Sciatic nerve (tissue), 2 donors: ENCODE data around the gene KLHL29. TPM values are rescaled to one million over a fixed set of nuclear protein-coding genes. Genes with fewer than 3 reads are reported as not detected.
A peak's percentile ranks its signal among the peaks of the same experiment; 100 is the strongest.

Source experiments
- ATAC-seq: fragments of 200-7000 bp; cut with Tn5 transposase; one replicate; pipeline ENCODE4 v1.9.1; 2020; ENCODE audit warnings: mild to moderate bottlenecking, moderate library complexity
- DNase-seq: peaks from one replicate; pipeline ENCODE4 v3.0.0-alpha.2; 2020; ENCODE audit warnings: low spot score
- intact Hi-C: fragments of 100-400 bp; cut with DNase I; formaldehyde crosslinking; loops from one replicate; pipeline ENCODE4 v1.14.2; 2022
- total RNA-seq: library from RNA; stranded (reverse); fragmentation: NEBNext Ultra II Directional; extraction: Animal tissue kit (Norgen Biotek cat#: 25700); gene quantifications from one replicate; pipeline ENCODE4 v1.2.1, GENCODE V29; 2021
- donor health status: DM: no; HTN: no; CAD: no.
- donor health status: DM: no; HTN: no; CAD: no.

KLHL29 gene
- total RNA-seq, 1 donor from 2014 or later, result 31.7 TPM

- intact Hi-C loops, result no loop called here
- ATAC-seq (no peak), DNase-seq (no peak)
Measured at GRCh38 chr2:23531881-23532280, 146.9 kb downstream of the KLHL29 start.

DNA sequence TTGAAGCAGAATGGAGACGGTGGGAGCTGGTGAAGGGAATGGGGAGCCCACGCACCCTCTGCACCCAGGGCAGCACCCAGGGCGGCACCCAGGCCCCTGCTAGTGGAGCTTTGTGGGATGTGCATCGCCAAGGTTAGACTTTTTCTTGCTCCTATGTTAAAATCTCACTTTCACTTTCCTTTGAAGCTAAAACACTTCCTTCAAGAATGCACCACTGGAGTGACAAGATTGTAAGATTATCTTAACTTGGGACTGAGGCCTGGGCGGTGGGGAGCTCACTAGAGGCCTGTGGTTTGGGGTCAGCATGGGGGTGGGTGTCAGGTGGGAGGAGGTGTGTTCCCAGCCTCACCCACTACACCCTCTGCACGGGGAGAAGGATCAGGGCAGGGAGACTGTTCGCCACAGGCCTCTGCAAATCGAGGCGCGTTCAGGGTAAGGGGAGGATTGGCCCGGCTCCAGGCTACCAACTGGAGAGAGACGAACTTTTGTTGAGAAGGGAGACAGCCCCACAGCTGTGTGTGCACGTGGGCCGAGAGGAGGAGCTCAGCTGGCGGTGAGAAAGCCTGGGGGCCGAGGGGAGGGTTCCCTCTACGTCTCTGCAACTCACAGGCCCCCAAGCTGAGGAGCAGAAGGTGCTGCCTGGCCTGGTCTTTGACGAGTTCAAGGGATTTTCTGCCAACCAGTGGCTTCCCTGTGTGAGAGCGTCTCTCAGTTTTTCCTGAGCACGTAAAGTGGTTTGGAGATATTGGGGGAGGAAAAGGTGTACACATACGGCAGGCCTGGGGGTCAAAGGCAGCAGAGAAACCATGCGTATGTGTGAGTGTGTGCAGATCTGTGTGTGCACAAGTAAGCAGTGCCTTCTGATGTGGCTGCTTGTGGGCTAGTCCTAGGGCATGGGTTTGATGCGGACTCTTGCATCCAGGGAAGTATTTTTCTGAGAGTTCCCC, 147.7 kb downstream of the KLHL29 start:
- no peak for DNase-seq
- intact Hi-C loops, result no loop called here
- ATAC-seq, result peak; percentile 62

DNA sequence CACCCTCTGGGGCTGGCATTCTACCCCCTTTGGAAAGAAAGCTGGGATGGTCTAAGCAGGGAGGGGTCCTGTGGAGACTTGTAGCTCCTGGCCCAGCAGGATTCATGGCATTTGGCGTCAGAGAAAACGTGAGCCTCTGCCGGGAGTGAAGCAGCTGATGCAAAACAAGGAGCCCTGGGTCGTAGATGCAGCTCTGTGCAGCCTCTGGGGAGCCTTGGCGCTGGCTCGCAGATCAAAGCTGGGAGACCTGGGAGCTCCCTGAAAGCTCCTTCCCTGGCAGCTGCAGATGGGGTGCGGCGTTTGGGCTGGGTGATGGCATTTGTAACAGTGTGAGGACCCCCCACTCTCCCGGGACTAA, 148.3 kb downstream of the KLHL29 start:
- intact Hi-C loops, result no loop called here
- DNase-seq (no peak), ATAC-seq (peak; percentile 74)

DNA sequence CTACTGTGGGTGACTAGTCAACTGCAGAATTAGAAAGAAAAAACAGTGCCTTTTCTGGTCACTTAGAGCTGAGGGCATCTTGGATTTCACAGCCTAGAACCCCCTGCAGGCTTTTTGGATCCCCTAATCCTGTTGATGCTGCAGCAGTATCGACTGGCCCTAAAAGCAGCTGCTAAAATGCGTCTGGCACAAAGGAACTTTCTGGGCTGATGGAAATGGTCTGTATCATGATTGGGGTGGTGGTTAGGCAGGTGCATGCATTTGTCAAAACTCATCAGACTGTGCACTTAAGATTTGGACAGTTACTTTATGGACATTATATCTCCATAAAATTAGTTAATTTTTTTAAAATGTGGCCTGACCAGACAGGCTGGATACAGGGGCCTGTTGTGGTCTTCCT, 149.8 kb downstream of the KLHL29 start:
- ATAC-seq (no peak), DNase-seq (no peak)
- intact Hi-C loops, result no loop called here

DNA sequence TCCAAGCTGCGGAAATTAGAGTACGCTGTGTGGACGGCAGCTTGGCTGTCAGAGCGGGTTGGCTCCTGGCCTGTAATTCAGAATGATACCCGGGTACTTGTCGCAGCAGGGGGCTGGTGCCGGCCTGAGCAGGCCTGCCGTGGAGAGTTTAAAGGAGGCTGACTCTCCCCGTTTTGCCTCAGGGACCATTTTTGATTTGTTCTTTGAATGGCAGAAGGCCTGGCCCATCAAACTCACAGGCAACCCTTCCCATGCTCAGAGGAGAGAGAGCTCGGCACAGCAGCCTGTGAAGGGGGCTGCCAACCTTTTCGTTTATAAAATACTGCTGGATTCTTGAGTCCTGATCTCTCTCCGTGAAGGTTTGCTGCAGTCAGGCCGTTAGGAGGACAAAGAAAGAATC, 151.3 kb downstream of the KLHL29 start:
- intact Hi-C loops, result no loop called here
- ATAC-seq (no peak), DNase-seq (no peak)

DNA sequence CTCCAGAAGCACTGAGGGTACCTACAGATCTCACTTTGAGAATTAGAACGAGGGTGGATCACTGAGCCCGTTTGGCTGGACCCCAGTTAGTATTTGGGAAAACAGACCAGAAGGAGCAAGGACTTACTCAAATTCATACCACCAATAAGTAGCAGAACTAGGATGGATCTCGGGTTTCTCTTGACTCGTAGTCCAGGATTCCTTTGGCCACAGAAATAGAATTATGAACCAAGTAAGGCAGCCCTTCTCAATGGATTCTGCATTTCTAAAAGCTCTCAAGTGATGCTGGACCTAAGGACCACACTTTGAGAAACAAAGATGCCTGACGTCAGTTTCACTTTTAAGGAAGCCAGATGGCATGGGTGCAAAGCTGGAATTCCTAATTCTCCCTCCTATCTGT, 153.0 kb downstream of the KLHL29 start:
- ATAC-seq (no peak), DNase-seq (no peak)
- intact Hi-C loops, result no loop called here

- no peak for ATAC-seq
- DNase-seq, result no peak
- intact Hi-C loops, result no loop called here
Measured at GRCh38 chr2:23538566-23538965, 153.6 kb downstream of the KLHL29 start.

DNA sequence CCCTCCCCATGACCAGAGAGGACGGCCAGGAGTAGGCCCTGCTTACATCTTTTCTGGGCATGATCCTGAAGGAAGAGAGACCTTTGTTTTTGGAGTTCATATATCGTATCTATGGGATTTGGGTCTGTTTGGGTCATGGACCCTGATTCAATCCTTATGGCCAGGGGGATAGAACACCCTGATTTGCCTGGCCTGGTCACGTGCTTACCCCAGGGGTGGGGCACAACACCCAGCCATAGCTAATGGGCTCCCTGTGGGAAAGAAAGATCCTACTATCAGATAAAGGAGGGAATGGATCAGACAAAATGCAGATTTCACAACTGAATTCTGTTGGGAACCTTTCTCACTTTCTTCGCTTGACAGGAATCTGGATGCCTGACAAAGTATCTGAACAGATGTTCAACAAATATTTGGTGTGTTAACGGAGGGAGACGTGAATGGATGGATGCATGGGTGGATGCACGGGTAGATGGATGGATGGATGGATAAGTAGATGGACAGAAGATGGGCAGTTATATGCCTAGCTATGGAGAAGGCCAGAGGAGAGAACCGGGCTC, 155.9 kb downstream of the KLHL29 start:
- intact Hi-C loops, result no loop called here
- DNase-seq, result no peak
- ATAC-seq, result no peak

DNA sequence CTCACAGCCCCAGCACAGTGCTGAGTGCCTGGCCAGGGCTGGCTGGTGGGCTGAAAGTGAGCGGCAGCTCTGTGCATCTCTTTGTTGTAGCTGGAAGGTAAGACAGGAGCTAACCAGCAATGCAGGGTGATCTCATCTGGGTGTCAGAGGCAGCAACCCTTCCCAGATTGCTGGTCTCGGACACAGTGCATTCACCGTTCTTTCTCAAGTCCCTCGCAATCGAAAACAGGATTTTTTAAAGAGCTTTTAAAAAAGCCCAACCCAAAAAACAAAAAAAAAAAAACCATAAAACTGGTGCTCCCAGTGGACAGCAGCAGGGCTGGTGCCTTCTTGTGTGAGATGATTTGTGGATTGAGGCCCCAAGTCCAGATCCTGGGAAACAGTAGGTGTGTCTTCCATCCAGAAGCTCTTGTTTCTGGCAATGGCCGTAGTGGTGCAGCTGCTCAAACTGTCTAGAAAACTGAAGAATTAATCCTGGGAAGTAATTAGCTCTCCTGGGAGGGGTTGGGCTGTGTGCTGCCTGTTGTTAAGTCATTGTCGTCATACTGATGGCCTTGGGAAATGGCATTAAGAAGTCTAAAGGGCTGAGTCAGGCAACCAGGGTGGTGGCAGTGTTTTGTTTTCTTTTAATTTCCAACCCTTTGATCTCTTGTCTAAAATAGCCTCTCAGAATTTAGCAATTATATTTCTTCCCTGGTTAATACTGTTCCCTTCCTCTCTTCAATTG, 156.7 kb downstream of the KLHL29 start:
- ATAC-seq (peak; percentile 72), DNase-seq (no peak)
- intact Hi-C loops, result no loop called here

- ATAC-seq (no peak), DNase-seq (no peak)
- intact Hi-C loops, result no loop called here
Measured at GRCh38 chr2:23542230-23542789, 157.3 kb downstream of the KLHL29 start.

GRCh38 chr2:23543302-23543701, 158.3 kb downstream of the KLHL29 start:
- intact Hi-C loops, result no loop called here
- ATAC-seq (no peak), DNase-seq (no peak)

DNA sequence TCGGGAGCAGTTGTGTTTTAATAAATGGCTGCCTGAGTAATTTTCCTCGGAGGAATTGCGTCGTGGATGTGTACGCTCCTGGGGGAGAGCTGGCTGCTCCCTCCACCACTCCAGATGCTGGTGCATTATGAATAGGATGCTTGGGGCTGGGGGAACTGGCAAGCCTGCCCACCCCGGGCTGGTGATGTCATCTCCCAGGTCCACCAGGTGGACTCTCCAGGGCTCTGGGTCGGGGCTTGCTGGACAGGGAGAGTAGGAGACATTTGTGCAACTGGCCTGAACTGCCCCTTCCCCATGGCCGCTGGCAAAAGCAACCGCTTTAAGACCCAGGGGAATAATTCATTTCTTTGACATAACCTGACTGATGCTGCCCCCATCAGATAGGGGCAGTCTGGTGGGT, 158.7 kb downstream of the KLHL29 start:
- intact Hi-C loops, result no loop called here
- DNase-seq, result no peak
- no peak for ATAC-seq

DNA sequence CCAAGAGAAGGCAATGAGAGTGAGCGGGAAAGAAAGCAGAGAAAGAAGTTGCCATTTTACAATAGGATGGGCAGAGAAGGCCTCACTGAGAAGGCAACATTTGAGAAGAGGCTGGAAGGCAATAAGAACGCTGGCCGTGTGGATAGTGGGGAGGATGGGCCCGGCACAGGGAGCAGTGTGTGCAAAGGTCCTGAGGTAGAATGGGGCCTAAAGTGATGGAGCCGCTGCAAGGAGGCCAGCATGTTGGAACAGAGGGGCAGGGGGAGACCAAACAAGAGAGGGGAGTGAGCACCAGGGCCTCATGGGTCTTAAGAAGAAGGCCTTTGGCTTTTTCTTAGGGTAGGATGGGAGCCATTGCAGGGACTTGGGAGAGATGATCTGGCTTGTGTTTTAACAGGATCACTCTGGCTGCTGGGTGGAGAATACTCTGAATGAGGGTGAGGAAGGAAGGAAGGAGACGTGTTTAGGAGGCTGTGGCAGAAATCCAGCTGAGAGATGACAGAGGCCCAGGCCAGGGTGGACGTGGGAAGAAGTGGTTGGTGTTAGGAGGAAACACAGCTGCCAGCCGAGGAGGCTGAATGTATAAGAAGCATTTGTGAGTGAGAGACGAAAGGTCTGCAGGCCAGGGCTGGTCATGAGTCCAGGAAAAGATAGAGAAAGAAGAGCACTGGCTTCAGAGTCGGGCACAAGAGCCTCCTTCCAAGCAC, 159.8 kb downstream of the KLHL29 start:
- intact Hi-C loops, result no loop called here
- DNase-seq, result no peak
- no peak for ATAC-seq

GRCh38 chr2:23545396-23545795, 160.4 kb downstream of the KLHL29 start:
- ATAC-seq (no peak), DNase-seq (no peak)
- intact Hi-C loops, result no loop called here

- intact Hi-C loops, result no loop called here
- DNase-seq (no peak), ATAC-seq (no peak)
Measured at GRCh38 chr2:23545811-23546210, 160.8 kb downstream of the KLHL29 start.

- intact Hi-C loops, result no loop called here
- DNase-seq, result no peak
- ATAC-seq, result no peak
Measured at GRCh38 chr2:23546913-23547312, 161.9 kb downstream of the KLHL29 start.

DNA sequence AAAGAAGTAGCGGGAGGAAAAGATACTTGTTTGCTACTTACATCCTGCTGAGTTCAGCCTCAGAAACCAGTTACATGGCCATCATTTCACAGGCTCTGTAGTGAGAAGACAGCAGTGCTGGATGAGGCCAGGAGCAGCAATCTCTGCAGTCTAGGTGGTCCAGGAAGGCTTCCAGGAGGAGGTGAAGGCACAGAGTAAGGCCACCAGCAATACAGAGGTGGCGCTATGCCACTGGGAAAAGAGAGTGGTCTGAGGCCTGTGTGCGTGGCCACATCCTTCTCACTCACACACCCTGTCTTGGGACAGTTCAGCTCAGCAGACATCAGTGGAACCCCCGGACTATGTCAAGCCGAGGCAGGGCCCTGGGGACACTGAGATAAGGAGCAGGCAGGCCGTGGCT, 162.7 kb downstream of the KLHL29 start:
- no peak for DNase-seq
- ATAC-seq, result no peak
- intact Hi-C loops, result no loop called here

DNA sequence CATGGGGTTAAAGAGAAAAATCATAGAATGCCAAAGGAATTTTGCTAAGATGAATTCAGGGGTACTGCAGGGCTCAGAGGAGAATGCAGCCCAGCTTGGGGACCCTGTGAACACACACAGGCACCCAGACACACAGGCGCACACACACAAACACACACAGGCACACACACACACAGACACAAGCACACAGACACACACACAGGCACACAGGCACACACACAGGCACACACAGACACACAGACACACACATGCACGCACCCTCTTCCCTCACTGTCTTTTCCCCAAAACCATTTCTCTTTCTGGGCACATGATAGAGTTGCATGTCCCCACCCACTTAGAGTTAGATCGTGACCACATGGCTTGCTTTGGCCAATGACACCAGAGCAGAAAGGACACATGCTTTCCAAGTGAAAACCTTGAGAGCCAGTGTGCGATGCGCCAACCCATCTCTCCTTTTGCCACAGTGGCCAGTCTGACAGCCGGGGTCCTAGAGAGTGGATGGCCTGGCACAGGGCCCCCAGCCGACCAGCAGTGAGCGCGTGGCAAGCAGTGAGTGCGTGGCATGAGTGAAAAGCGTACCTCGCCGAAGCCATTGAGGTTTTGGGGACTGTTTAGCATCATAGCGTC, 163.3 kb downstream of the KLHL29 start:
- no peak for ATAC-seq
- DNase-seq, result no peak
- intact Hi-C loops, result no loop called here

- intact Hi-C loops, result no loop called here
- DNase-seq, result no peak
- ATAC-seq, result no peak
Measured at GRCh38 chr2:23549051-23549450, 164.1 kb downstream of the KLHL29 start.
